MM.1S (cell line): ENCODE data around the gene ATP6V1B1.

ENCODE experiments used
- DNase-seq: peaks from one replicate; pipeline ENCODE4 v3.0.0-alpha.2; 2015
- H2AFZ ChIP-seq: fragments of 300-600 bp; sonication (generic); 2 replicates; pipeline ENCODE4 v1.6.0; 2016; ENCODE audit warnings: antibody characterized with exemption, low read length
- H3F3A ChIP-seq: fragments of 300-600 bp; sonication (generic); 2 replicates; pipeline ENCODE4 v1.6.1; 2016; ENCODE audit warnings: mild to moderate bottlenecking, antibody characterized with exemption, low read length, moderate library complexity, mixed read lengths; ENCODE audit not compliant: insufficient read depth
- H3K27ac ChIP-seq: fragments of 300-600 bp; sonication (generic); 2 replicates; pipeline ENCODE4 v1.5.1; 2016; ENCODE audit warnings: mild to moderate bottlenecking, low read length
- H3K27me3 ChIP-seq: fragments of 300-600 bp; sonication (generic); replicated peaks from 2 replicates; pipeline ENCODE4 v1.6.0; 2016; ENCODE audit warnings: low read length; ENCODE audit not compliant: insufficient read depth
- H3K36me3 ChIP-seq: fragments of 300-600 bp; sonication (generic); replicated peaks from 2 replicates; pipeline ENCODE4 v1.6.1; 2016; ENCODE audit warnings: mild to moderate bottlenecking, low read length, mixed read lengths; ENCODE audit not compliant: insufficient read depth
- H3K4me1 ChIP-seq: fragments of 300-600 bp; sonication (generic); 2 replicates; pipeline ENCODE4 v1.6.1; 2016; ENCODE audit warnings: low read length, mixed read lengths
- H3K4me2 ChIP-seq: fragments of 300-600 bp; sonication (generic); 2 replicates; pipeline ENCODE4 v1.6.0; 2016; ENCODE audit warnings: low read depth, low read length
- H3K4me3 ChIP-seq: fragments of 300-600 bp; sonication (generic); 2 replicates; pipeline ENCODE4 v1.5.1; 2016; ENCODE audit warnings: low read length, mixed read lengths
- H3K79me2 ChIP-seq: fragments of 300-600 bp; sonication (generic); 2 replicates; pipeline ENCODE4 v1.6.1; 2016; ENCODE audit warnings: mixed run types, low read length, mixed read lengths
- H3K9ac ChIP-seq: fragments of 300-600 bp; sonication (generic); 2 replicates; pipeline ENCODE4 v1.6.1; 2016; ENCODE audit warnings: low read length, mixed read lengths
- H3K9me2 ChIP-seq: fragments of 300-600 bp; sonication (generic); replicated peaks from 2 replicates; pipeline ENCODE4 v1.6.1; 2016; ENCODE audit warnings: mild to moderate bottlenecking, low read length, mixed read lengths; ENCODE audit not compliant: insufficient read depth
- H3K9me3 ChIP-seq: fragments of 300-600 bp; sonication (generic); replicated peaks from 2 replicates; pipeline ENCODE4 v1.6.1; 2016; ENCODE audit warnings: mild to moderate bottlenecking, low read length, mixed read lengths; ENCODE audit not compliant: insufficient read depth
- H4K20me1 ChIP-seq: fragments of 300-600 bp; sonication (generic); 2 replicates; pipeline ENCODE4 v1.6.1; 2016; ENCODE audit warnings: mild to moderate bottlenecking, low read length, moderate library complexity, mixed read lengths; ENCODE audit not compliant: insufficient read depth
- CTCF ChIP-seq: fragments of 300-600 bp; sonication (generic); IDR thresholded peaks from 2 replicates; pipeline ENCODE4 v1.5.1; 2016; ENCODE audit warnings: antibody characterized with exemption, low read length, mixed read lengths
- EZH2 ChIP-seq: fragments of 300-600 bp; sonication (generic); optimal IDR thresholded peaks from 2 replicates; pipeline ENCODE3; 2017; ENCODE audit warnings: low read depth, mild to moderate bottlenecking, antibody characterized with exemption, low read length, mixed read lengths
- EZH2phosphoT487 ChIP-seq: fragments of 300-600 bp; sonication (generic); IDR thresholded peaks from 2 replicates; pipeline ENCODE4 v1.6.1; 2018; ENCODE audit warnings: antibody characterized with exemption, low read length

ATP6V1B1 gene

GRCh38 chr2:70930371-70931329, 5.0 kb upstream of the ATP6V1B1 start:
- H3K9me3 ChIP-seq = no peaks in the 10 kb centered on the region
- no peaks in the 10 kb centered on the region for H3K79me2 ChIP-seq
- H4K20me1 ChIP-seq = no peaks in the 10 kb centered on the region
- H3K9ac ChIP-seq = no peak overlapping the region
- DNase-seq = no peak
- no peak overlapping the region for H2AFZ ChIP-seq
- no peaks in the 10 kb centered on the region for H3K4me1 ChIP-seq
- H3K27me3 ChIP-seq = no peaks in the 10 kb centered on the region; the same call in 1 of the 2 replicates
- no peak overlapping the region for H3K4me3 ChIP-seq
- TF ChIP-seq CTCF (no peak), EZH2phosphoT487 (no peak), EZH2 (no peak)
- H3F3A ChIP-seq = no peaks in the 10 kb centered on the region
- H3K4me2 ChIP-seq = no peak overlapping the region
- H3K27ac ChIP-seq = no peak overlapping the region
- H3K9me2 ChIP-seq = no peaks in the 10 kb centered on the region
- no peaks in the 10 kb centered on the region for H3K36me3 ChIP-seq

- H3K27me3 ChIP-seq = no peaks in the 10 kb centered on the region; the same call in 1 of the 2 replicates
- no peak overlapping the region for H3K4me2 ChIP-seq
- H3K27ac ChIP-seq = no peak overlapping the region
- no peaks in the 10 kb centered on the region for H3K9me2 ChIP-seq
- H3K36me3 ChIP-seq = no peaks in the 10 kb centered on the region
- no peak for DNase-seq
- TF ChIP-seq EZH2 = no peak
- TF ChIP-seq EZH2phosphoT487 = no peak
- no peaks in the 10 kb centered on the region for H3K4me1 ChIP-seq
- no peaks in the 10 kb centered on the region for H3K79me2 ChIP-seq
- H3K4me3 ChIP-seq = no peak overlapping the region
- H4K20me1 ChIP-seq = no peaks in the 10 kb centered on the region
- H3K9ac ChIP-seq = no peak overlapping the region
- no peak overlapping the region for H2AFZ ChIP-seq
- H3K9me3 ChIP-seq = no peaks in the 10 kb centered on the region
- no peaks in the 10 kb centered on the region for H3F3A ChIP-seq
Observed at GRCh38 chr2:70931376-70932000, 4.2 kb upstream of the ATP6V1B1 start.

- H3K27me3 ChIP-seq = no peaks in the 10 kb centered on the region; the same call in 1 of the 2 replicates
- no peak overlapping the region for H3K4me3 ChIP-seq
- no peak overlapping the region for H3K4me2 ChIP-seq
- H3F3A ChIP-seq = no peaks in the 10 kb centered on the region
- no peak overlapping the region for H3K27ac ChIP-seq
- no peaks in the 10 kb centered on the region for H3K9me2 ChIP-seq
- no peak for TF ChIP-seq EZH2phosphoT487
- no peak for TF ChIP-seq EZH2
- TF ChIP-seq CTCF = no peak
- no peaks in the 10 kb centered on the region for H4K20me1 ChIP-seq
- no peak overlapping the region for H3K9ac ChIP-seq
- H2AFZ ChIP-seq = no peak overlapping the region
- H3K4me1 ChIP-seq = no peaks in the 10 kb centered on the region
- H3K36me3 ChIP-seq = no peaks in the 10 kb centered on the region
- DNase-seq = no peak
- no peaks in the 10 kb centered on the region for H3K9me3 ChIP-seq
- H3K79me2 ChIP-seq = no peaks in the 10 kb centered on the region
Observed at GRCh38 chr2:70932631-70933230, 3.0 kb upstream of the ATP6V1B1 start.
